HEK293 (cell line): ENCODE results near the gene ARHGAP5.

Experiments
- CTCF ChIA-PET: fragments of 350-600 bp; formaldehyde crosslinking; extraction: SDS; loops from one replicate; lab custom pipeline; 2021; ENCODE audit warnings: antibody characterized with exemption; lab: Yijun Ruan, JAX
- POLR2A ChIA-PET: fragments of 300-600 bp; formaldehyde crosslinking; extraction: SDS; loops from one replicate; lab custom pipeline; 2020; ENCODE audit warnings: antibody characterized with exemption, inconsistent platforms; lab: Yijun Ruan, JAX
- H3K27ac ChIP-seq: fragments of 200-500 bp; sonication (Bioruptor generic); 2 replicates; pipeline ENCODE4 v1.5.1; 2014; ENCODE audit warnings: low read depth, low read length, control low read depth, inconsistent platforms; ENCODE audit errors: extremely low read depth
- H3K36me3 ChIP-seq, 2 experiments: fragments of 200-500 bp in 1 of 2; sonication (Bioruptor generic) in 1 of 2; 1 replicate in 1 of 2; 2 replicates in 1 of 2; pipeline ENCODE4 v1.5.1; 2014 to 2017; ENCODE audit warnings: inconsistent platforms in 2 of 2, low read length in 2 of 2; ENCODE audit not compliant: control insufficient read depth in 2 of 2, insufficient read depth in 1 of 2
- H3K4me1 ChIP-seq: fragments of 200-500 bp; sonication (Bioruptor generic); 2 replicates; pipeline ENCODE4 v1.5.1; 2014; ENCODE audit warnings: mild to moderate bottlenecking, low read length, inconsistent platforms; ENCODE audit not compliant: control insufficient read depth, insufficient read depth
- H3K4me3 ChIP-seq: 2 replicates; pipeline ENCODE4 v1.5.1; 2011; ENCODE audit warnings: low read depth, mild to moderate bottlenecking, control low read depth, low read length, moderate library complexity
- H3K9me3 ChIP-seq: fragments of 200-500 bp; sonication (Bioruptor generic); 2 replicates; pipeline ENCODE4 v1.5.1; 2014; ENCODE audit warnings: low read depth, low read length, inconsistent platforms; ENCODE audit not compliant: control insufficient read depth, insufficient read depth
- EGR2 ChIP-seq: fragments of 450-650 bp; formaldehyde crosslinking; IDR thresholded peaks from 2 replicates; pipeline ENCODE4 v1.5.1; 2016; ENCODE audit warnings: low read depth, missing biosample characterization, missing genetic modification characterization
- KLF10 ChIP-seq: fragments of 450-650 bp; IDR thresholded peaks from 2 replicates; pipeline ENCODE4 v1.5.1; 2018; ENCODE audit warnings: missing biosample characterization, mild to moderate bottlenecking, missing genetic modification characterization
- PBX3 ChIP-seq: sonication (generic); formaldehyde crosslinking; IDR thresholded peaks from 2 replicates; pipeline ENCODE4 v1.8.1; 2022; ENCODE audit warnings: mild to moderate bottlenecking, moderate library complexity, missing genetic modification reagents
- SP2 ChIP-seq: fragments of 450-650 bp; formaldehyde crosslinking; IDR thresholded peaks from 2 replicates; pipeline ENCODE4 v1.5.1; 2016; ENCODE audit warnings: missing biosample characterization, missing genetic modification characterization
- YY2 ChIP-seq: fragments of 450-650 bp; formaldehyde crosslinking; IDR thresholded peaks from 2 replicates; pipeline ENCODE4 v1.5.1; 2016; ENCODE audit warnings: missing biosample characterization, missing genetic modification characterization
- ZBTB26 ChIP-seq: fragments of 450-650 bp; formaldehyde crosslinking; optimal IDR thresholded peaks from 2 replicates; pipeline ENCODE3; 2016; ENCODE audit warnings: missing biosample characterization, mild to moderate bottlenecking, missing genetic modification characterization
- ZFHX2 ChIP-seq: fragments of 450-650 bp; formaldehyde crosslinking; conservative IDR thresholded peaks from 2 replicates; pipeline ENCODE4 v1.5.1; 2016; ENCODE audit warnings: missing biosample characterization, missing genetic modification characterization
- ZNF138 ChIP-seq: fragments of 450-650 bp; formaldehyde crosslinking; IDR thresholded peaks from 2 replicates; pipeline ENCODE4 v1.5.1; 2016; ENCODE audit warnings: missing biosample characterization, missing genetic modification characterization, borderline replicate concordance
- ZNF366 ChIP-seq: fragments of 450-650 bp; formaldehyde crosslinking; conservative IDR thresholded peaks from 2 replicates; pipeline ENCODE4 v1.5.1; 2016; ENCODE audit warnings: missing biosample characterization, missing genetic modification characterization
- ZNF37A ChIP-seq: fragments of 450-650 bp; IDR thresholded peaks from 2 replicates; pipeline ENCODE4 v1.5.1; 2018; ENCODE audit warnings: missing biosample characterization, missing genetic modification characterization
- ZNF560 ChIP-seq: fragments of 450-650 bp; formaldehyde crosslinking; IDR thresholded peaks from 2 replicates; pipeline ENCODE4 v1.5.1; 2017; ENCODE audit warnings: missing biosample characterization, missing genetic modification characterization, borderline replicate concordance
- ZNF639 ChIP-seq: fragments of 450-650 bp; formaldehyde crosslinking; IDR thresholded peaks from 2 replicates; pipeline ENCODE4 v1.5.1; 2016; ENCODE audit warnings: missing biosample characterization, missing genetic modification characterization
- ZNF768 ChIP-seq: fragments of 450-650 bp; formaldehyde crosslinking; IDR thresholded peaks from 2 replicates; pipeline ENCODE4 v1.5.1; 2018; ENCODE audit warnings: missing biosample characterization, mild to moderate bottlenecking, missing genetic modification characterization
- ZNF791 ChIP-seq: fragments of 450-650 bp; formaldehyde crosslinking; IDR thresholded peaks from 2 replicates; pipeline ENCODE4 v1.5.1; 2016; ENCODE audit warnings: missing biosample characterization, missing genetic modification characterization
- TF ChIP-seq, protein P1 (sequence below): fragments of 450-650 bp; formaldehyde crosslinking; IDR thresholded peaks from 2 replicates; pipeline ENCODE4 v1.5.1; 2016; ENCODE audit warnings: missing biosample characterization, missing genetic modification characterization, borderline replicate concordance
- TF ChIP-seq, protein P2 (sequence below): fragments of 450-650 bp; formaldehyde crosslinking; IDR thresholded peaks from 2 replicates; pipeline ENCODE4 v1.5.1; 2016; ENCODE audit warnings: missing biosample characterization, missing genetic modification characterization
- TF ChIP-seq, protein P3 (sequence below): fragments of 450-650 bp; formaldehyde crosslinking; conservative IDR thresholded peaks from 2 replicates; pipeline ENCODE4 v1.5.1; 2016; ENCODE audit warnings: low read depth, missing biosample characterization, missing genetic modification characterization

ARHGAP5 gene

DNA sequence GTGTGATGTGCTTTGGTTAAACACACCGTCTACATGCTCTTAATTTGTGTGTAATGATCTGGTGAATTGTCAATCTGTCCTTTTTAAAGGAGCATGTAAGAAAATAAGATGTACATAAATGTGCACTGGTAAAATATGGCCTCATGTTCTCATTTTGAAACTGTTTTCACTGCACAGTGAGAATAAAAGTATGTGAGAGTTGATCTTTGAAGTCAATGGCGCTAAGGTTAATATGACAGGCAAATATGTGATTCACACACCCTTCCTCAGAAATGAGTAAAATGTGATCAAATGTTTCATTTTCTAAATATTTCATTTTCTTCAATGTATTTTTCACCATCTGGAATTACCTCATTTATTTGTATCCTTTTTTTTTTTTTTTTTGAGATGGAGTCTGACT is 116.4 kb downstream of the ARHGAP5 start:
- POLR2A ChIA-PET = no interaction called here
- Histone ChIP-seq H3K27ac (no peak overlapping the region), H3K4me1 (0 out of 2 replicates have a peak, but pooled peaks cover 5% of the 10 kb centered on the region), H3K36me3 (no peaks in the 10 kb centered on the region), H3K9me3 (no peaks in the 10 kb centered on the region), H3K4me3 (no peak overlapping the region)
- TF ChIP-seq KLF10 (tag by site-specific recombination) (no peak), ZBTB26 (tag by site-specific recombination) (no peak), ZNF366 (tag by site-specific recombination) (no peak), YY2 (tag by site-specific recombination) (no peak), ZNF639 (no peak)
- TF ChIP-seq, protein P1, sequence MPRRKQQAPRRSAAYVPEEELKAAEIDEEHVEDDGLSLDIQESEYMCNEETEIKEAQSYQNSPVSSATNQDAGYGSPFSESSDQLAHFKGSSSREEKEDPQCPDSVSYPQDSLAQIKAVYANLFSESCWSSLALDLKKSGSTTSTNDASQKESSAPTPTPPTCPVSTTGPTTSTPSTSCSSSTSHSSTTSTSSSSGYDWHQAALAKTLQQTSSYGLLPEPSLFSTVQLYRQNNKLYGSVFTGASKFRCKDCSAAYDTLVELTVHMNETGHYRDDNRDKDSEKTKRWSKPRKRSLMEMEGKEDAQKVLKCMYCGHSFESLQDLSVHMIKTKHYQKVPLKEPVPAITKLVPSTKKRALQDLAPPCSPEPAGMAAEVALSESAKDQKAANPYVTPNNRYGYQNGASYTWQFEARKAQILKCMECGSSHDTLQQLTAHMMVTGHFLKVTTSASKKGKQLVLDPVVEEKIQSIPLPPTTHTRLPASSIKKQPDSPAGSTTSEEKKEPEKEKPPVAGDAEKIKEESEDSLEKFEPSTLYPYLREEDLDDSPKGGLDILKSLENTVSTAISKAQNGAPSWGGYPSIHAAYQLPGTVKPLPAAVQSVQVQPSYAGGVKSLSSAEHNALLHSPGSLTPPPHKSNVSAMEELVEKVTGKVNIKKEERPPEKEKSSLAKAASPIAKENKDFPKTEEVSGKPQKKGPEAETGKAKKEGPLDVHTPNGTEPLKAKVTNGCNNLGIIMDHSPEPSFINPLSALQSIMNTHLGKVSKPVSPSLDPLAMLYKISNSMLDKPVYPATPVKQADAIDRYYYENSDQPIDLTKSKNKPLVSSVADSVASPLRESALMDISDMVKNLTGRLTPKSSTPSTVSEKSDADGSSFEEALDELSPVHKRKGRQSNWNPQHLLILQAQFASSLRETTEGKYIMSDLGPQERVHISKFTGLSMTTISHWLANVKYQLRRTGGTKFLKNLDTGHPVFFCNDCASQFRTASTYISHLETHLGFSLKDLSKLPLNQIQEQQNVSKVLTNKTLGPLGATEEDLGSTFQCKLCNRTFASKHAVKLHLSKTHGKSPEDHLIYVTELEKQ (tag by site-specific recombination) = no peak
- TF ChIP-seq, protein P2, sequence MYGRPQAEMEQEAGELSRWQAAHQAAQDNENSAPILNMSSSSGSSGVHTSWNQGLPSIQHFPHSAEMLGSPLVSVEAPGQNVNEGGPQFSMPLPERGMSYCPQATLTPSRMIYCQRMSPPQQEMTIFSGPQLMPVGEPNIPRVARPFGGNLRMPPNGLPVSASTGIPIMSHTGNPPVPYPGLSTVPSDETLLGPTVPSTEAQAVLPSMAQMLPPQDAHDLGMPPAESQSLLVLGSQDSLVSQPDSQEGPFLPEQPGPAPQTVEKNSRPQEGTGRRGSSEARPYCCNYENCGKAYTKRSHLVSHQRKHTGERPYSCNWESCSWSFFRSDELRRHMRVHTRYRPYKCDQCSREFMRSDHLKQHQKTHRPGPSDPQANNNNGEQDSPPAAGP = no peak
- CTCF ChIA-PET = no interaction called here

GRCh38 chr14:32195636-32196035 is 118.5 kb downstream of the ARHGAP5 start:
- Histone ChIP-seq H3K36me3 (no peaks in the 10 kb centered on the region), H3K27ac (no peak overlapping the region), H3K9me3 (no peaks in the 10 kb centered on the region), H3K4me1 (0 out of 2 replicates have a peak, but pooled peaks cover 5% of the 10 kb centered on the region), H3K4me3 (no peak overlapping the region)
- CTCF ChIA-PET = interaction anchor here (0.7 kb wide), 1 partner anchor 57 kb away, joined by 3 read pairs; no protein-coding TSS in a partner anchor
- POLR2A ChIA-PET = no interaction called here
- TF ChIP-seq SP2 (tag by site-specific recombination) (no peak), ZNF560 (tag by site-specific recombination) (no peak), ZFHX2 (tag by site-specific recombination) (no peak)
- TF ChIP-seq, all 188 proteins: peak for 0

DNA sequence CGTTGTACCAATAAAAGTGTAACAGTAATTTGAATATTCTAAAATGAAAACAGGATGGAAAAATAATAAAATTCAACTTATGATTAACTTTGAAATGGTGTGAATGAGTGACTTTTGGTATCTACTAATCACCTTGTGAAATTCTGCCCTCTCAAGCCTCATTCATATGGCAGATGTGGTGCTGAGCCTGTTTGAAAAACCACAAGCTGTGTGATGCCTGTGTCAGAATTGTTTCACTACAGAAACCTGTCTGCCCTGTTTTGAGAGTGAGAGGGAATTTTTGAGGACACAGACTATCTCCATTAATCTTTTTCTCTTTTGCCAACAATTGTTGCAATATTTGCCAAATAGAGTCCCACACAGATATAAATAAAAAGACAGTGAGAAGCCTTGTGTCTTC is 120.8 kb downstream of the ARHGAP5 start:
- Histone ChIP-seq H3K27ac (no peak overlapping the region), H3K9me3 (no peaks in the 10 kb centered on the region), H3K4me3 (no peak overlapping the region), H3K4me1 (peaks cover 8% of the 10 kb centered on the region; the same call in 1 of the 2 replicates), H3K36me3 (no peaks in the 10 kb centered on the region)
- POLR2A ChIA-PET = interaction anchor here (1.6 kb wide), 1 partner anchor 121 kb away, joined by 3 read pairs; the partner anchor contains the start of gene ARHGAP5
- CTCF ChIA-PET = no interaction called here
- TF ChIP-seq PBX3 (CRISPR knock-in tag) (no peak), ZNF138 (tag by site-specific recombination) (no peak), EGR2 (tag by site-specific recombination) (no peak), ZNF37A (tag by site-specific recombination) (no peak), ZNF791 (tag by site-specific recombination) (no peak), ZNF768 (tag by site-specific recombination) (no peak)
- TF ChIP-seq, protein P3, sequence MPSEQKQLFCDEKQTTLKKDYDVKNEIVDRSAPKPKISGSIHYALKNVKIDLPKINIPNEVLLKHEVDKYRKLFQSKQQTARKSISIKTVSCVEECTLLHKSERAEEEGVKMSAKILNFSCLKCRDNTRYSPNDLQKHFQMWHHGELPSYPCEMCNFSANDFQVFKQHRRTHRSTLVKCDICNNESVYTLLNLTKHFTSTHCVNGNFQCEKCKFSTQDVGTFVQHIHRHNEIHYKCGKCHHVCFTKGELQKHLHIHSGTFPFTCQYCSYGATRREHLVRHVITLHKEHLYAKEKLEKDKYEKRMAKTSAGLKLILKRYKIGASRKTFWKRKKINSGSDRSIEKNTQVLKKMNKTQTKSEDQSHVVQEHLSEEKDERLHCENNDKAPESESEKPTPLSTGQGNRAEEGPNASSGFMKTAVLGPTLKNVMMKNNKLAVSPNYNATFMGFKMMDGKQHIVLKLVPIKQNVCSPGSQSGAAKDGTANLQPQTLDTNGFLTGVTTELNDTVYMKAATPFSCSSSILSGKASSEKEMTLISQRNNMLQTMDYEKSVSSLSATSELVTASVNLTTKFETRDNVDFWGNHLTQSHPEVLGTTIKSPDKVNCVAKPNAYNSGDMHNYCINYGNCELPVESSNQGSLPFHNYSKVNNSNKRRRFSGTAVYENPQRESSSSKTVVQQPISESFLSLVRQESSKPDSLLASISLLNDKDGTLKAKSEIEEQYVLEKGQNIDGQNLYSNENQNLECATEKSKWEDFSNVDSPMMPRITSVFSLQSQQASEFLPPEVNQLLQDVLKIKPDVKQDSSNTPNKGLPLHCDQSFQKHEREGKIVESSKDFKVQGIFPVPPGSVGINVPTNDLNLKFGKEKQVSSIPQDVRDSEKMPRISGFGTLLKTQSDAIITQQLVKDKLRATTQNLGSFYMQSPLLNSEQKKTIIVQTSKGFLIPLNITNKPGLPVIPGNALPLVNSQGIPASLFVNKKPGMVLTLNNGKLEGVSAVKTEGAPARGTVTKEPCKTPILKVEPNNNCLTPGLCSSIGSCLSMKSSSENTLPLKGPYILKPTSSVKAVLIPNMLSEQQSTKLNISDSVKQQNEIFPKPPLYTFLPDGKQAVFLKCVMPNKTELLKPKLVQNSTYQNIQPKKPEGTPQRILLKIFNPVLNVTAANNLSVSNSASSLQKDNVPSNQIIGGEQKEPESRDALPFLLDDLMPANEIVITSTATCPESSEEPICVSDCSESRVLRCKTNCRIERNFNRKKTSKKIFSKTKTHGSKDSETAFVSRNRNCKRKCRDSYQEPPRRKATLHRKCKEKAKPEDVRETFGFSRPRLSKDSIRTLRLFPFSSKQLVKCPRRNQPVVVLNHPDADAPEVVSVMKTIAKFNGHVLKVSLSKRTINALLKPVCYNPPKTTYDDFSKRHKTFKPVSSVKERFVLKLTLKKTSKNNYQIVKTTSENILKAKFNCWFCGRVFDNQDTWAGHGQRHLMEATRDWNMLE (tag by site-specific recombination) = no peak
